ENCODE measurements around the gene CSNK2A2. TPM values are rescaled to one million over a fixed set of nuclear protein-coding genes. Genes with fewer than 3 reads are reported as not detected.

CSNK2A2 gene
- total and polyA plus RNA-seq, 9 of the 15 experiments (the other 6 are each of a cell fraction or from before 2014, with no cell fraction given) = 20.8 to 109 (median 44.7) TPM

DNA sequence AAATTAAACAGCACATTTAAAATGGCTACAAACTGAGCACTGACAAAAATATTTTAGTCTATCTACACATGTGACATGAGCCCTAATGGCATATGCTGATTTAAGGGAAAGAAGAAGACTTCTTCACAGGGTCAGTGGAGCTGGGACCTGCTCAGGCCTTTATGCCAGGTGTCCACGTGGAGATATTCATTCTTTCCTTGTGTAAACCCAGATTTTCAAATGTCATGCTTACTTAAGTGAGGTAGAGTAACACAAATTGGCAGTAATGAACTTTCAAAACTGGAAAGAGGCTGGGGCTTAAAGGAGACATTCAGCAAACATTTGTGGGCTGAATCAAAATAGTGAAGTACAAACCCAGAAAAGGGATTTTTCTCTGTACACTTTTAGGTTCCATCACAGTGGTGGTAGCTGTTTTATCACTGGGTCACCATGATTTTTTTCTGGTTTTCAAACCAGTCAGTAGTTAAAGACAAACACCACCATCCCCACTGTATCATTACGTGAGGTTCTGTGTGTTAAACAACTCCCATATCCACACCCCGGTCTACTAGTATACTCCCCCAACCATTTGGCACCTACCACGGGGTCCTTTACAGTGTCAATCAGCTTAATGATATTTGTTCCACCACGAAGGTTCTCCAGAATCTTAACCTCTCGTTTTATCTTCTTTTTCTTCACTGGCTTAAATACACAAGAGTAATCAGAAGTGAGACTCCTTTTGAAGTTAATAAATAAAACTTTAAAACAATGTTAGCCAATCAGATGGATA, 11.5 kb downstream of the CSNK2A2 start (continued):
- TF ChIP-seq, protein P1, sequence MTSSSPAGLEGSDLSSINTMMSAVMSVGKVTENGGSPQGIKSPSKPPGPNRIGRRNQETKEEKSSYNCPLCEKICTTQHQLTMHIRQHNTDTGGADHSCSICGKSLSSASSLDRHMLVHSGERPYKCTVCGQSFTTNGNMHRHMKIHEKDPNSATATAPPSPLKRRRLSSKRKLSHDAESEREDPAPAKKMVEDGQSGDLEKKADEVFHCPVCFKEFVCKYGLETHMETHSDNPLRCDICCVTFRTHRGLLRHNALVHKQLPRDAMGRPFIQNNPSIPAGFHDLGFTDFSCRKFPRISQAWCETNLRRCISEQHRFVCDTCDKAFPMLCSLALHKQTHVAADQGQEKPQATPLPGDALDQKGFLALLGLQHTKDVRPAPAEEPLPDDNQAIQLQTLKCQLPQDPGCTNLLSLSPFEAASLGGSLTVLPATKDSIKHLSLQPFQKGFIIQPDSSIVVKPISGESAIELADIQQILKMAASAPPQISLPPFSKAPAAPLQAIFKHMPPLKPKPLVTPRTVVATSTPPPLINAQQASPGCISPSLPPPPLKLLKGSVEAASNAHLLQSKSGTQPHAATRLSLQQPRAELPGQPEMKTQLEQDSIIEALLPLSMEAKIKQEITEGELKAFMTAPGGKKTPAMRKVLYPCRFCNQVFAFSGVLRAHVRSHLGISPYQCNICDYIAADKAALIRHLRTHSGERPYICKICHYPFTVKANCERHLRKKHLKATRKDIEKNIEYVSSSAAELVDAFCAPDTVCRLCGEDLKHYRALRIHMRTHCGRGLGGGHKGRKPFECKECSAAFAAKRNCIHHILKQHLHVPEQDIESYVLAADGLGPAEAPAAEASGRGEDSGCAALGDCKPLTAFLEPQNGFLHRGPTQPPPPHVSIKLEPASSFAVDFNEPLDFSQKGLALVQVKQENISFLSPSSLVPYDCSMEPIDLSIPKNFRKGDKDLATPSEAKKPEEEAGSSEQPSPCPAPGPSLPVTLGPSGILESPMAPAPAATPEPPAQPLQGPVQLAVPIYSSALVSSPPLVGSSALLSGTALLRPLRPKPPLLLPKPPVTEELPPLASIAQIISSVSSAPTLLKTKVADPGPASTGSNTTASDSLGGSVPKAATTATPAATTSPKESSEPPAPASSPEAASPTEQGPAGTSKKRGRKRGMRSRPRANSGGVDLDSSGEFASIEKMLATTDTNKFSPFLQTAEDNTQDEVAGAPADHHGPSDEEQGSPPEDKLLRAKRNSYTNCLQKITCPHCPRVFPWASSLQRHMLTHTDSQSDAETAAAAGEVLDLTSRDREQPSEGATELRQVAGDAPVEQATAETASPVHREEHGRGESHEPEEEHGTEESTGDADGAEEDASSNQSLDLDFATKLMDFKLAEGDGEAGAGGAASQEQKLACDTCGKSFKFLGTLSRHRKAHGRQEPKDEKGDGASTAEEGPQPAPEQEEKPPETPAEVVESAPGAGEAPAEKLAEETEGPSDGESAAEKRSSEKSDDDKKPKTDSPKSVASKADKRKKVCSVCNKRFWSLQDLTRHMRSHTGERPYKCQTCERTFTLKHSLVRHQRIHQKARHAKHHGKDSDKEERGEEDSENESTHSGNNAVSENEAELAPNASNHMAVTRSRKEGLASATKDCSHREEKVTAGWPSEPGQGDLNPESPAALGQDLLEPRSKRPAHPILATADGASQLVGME (CRISPR knock-in tag; IDR thresholded peaks at IDR 0.05) = no peak
- TF ChIP-seq HMG20A (CRISPR knock-in tag; conservative IDR thresholded peaks at IDR 0.05) = no peak

DNA sequence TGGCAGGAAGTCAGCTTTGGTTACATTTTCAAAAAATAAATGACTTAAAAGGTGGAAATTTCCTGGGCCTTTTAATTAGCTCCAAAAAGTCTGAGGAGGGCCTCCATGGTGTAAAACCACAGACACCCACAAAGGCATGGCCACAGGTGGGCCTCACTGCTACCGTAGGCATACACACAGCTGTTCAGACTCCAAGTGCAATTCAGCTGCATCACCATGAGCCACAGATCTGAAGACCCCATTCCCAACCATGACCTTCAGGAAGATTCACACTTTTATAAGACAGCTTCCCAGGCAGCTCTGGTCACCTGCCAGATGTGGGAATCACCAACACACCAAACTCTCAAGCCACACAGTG, 20.6 kb downstream of the CSNK2A2 start:
- H3K9me1 ChIP-seq (ENCODE audit: control insufficient read depth, insufficient read depth, low read length) = no peaks in the 10 kb centered on the region
- BruUV-seq (replicated peaks) = no TSS peak
- no peak overlapping the region for H3K27ac ChIP-seq (ENCODE audit: extremely low read depth, low read depth, low read length)
- H3K79me2 ChIP-seq (ENCODE audit: control insufficient read depth, insufficient read depth, low read length) = peaks cover 33% of the 10 kb centered on the region
- no peak overlapping the region for H2AFZ ChIP-seq (ENCODE audit: low read depth, low read length)
- H4K20me1 ChIP-seq (replicated peaks; ENCODE audit: control insufficient read depth, insufficient read depth, low read length) = 0 out of 2 replicates have a peak, but pooled peaks cover 1% of the 10 kb centered on the region
- 0 out of 2 replicates have a peak, but pooled peaks cover 2% of the 10 kb centered on the region for H3K9me3 ChIP-seq (replicated peaks; ENCODE audit: control insufficient read depth, insufficient read depth, low read depth, low read length)
- no peak overlapping the region for H3K4me3 ChIP-seq
- peaks cover 0 to 2% of the 10 kb centered on the region in 2 experiments; a peak in 1 of 5 replicates for H3K4me1 ChIP-seq (replicated peaks in 1 of 2; ENCODE audit: control insufficient read depth in 2 of 2, insufficient read depth in 2 of 2, low read length in 2 of 2)
- H3K4me2 ChIP-seq (ENCODE audit: insufficient read depth, low read length) = no peak overlapping the region
- H3K9ac ChIP-seq (ENCODE audit: insufficient read depth in 1 of 2, low read depth in 2 of 2, low read length in 2 of 2) = no peak overlapping the region
- ChIA-PET POLR2A (interaction anchor here (0.6 to 3.0 kb wide), 3 partner anchors 9 to 575 kb away, joined by 3 to 12 read pairs (median 5); no protein-coding TSS in a partner anchor), CTCF (ENCODE audit: low intra/inter-chr PET ratio) (interaction anchor here (0.7 kb wide), 1 partner anchor 57 kb away, joined by 4 read pairs; no protein-coding TSS in a partner anchor)
- peaks cover 95% of the 10 kb centered on the region for H3K36me3 ChIP-seq (ENCODE audit: control insufficient read depth, insufficient read depth, low read length)
- in situ Hi-C loops (cut with MboI) (no loop called here), intact Hi-C loops (cut with micrococcal nuclease) (no loop called here)
- no peak for ATAC-seq
- DNase-seq (ENCODE audit: extremely low read depth in 1 of 4, low spot score in 3 of 4) = no peak
- 93% methylated on average over 1 of the region's 1 CpG for WGBS (ENCODE audit: insufficient coverage, low coverage, missing lambda C conversion rate)
- no peak for FAIRE-seq
- H3K27me3 ChIP-seq (ENCODE audit: control insufficient read depth in 2 of 2, insufficient read depth in 2 of 2, low read length in 2 of 2) = no peaks in the 10 kb centered on the region
- no peak for TF ChIP-seq PHF8 (IDR thresholded peaks at IDR 0.05; ENCODE audit: borderline replicate concordance, low read length)
- no peak for TF ChIP-seq TCF3 (CRISPR knock-in tag; IDR thresholded peaks at IDR 0.05)
- TF ChIP-seq HCFC1 (IDR thresholded peaks at IDR 0.05; ENCODE audit: low read depth, low read length) = no peak
- TF ChIP-seq ZHX1 (conservative IDR thresholded peaks at IDR 0.05; ENCODE audit: low read length) = no peak
- TF ChIP-seq RBM39 (optimal IDR thresholded peaks at IDR 0.05; ENCODE audit: low read depth, low read length) = no peak
- TF ChIP-seq SMARCE1 (IDR thresholded peaks at IDR 0.05) = no peak
- no peak for TF ChIP-seq MED1 (CRISPR knock-in tag; IDR thresholded peaks at IDR 0.05; ENCODE audit: borderline replicate concordance)
- TF ChIP-seq MXI1 (IDR thresholded peaks at IDR 0.05; ENCODE audit: low read depth, low read length) = no peak

Data from K562 (cell line).